GM19023 (cell line): Measurements from ENCODE around the gene SLC9A8.
"Not testable (repeated sequence)": the region's sequence is repeated elsewhere in the genome, so short reads cannot be mapped to it uniquely, and the experiment has no call there.

ENCODE experiments used
- ATAC-seq: cut with Tn5 transposase; IDR thresholded peaks from one replicate; pipeline ENCODE4 v1.9.1; 2021; ENCODE audit warnings: mild to moderate bottlenecking, moderate library complexity; ENCODE audit not compliant: unreplicated experiment

SLC9A8 gene

DNA sequence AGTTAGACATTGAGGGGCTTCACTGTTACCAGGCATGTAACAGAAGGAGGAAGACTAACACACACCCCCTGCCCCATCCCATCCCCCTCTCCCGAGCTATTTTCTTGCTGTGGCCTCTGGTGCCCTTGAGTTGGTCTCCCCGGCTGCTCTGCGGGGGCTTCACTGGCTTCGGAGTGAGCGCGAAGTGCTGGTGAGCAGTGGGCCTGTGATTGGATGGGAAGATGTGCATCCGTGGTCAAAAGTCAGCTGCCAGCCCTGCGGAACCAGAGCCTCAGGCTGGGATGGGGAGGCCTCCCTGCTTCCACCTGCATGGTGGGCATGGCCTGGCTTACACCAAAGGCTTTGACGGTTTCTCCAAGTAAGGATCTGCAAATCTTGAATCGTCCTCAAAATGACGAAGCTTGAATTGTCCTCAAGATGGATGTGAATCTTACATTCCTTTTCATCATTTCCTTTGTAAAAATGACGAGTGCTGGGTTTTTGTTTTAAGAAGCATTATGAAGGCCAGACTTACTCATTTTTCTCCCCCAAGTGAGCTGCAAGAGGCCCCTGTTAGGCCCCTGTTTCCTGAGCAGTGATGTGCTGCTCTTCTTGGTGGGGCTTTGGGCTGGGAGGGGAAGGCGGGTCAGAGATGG, 79.0 kb downstream of the SLC9A8 start:
- ATAC-seq = no peak

DNA sequence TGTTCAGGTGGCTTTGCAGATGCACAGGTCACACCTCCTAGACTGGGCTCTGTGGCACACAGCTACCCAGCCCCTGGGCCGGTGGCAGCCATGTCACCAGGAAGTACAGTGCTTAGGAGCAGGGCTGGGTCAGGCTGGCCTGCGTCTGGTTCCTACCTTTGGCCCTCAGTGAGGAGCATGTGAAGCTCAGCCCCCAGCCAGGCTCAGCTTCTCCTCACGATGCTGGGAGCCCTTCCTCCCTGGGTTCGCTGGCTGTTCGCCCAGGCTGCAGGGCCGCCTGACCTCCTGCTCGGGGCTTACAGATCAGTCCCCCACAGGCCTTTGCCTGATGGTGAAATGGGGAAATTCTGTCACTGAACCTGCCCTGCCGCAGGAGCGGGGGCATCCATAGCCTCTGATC, 79.6 kb downstream of the SLC9A8 start:
- ATAC-seq = no peak

DNA sequence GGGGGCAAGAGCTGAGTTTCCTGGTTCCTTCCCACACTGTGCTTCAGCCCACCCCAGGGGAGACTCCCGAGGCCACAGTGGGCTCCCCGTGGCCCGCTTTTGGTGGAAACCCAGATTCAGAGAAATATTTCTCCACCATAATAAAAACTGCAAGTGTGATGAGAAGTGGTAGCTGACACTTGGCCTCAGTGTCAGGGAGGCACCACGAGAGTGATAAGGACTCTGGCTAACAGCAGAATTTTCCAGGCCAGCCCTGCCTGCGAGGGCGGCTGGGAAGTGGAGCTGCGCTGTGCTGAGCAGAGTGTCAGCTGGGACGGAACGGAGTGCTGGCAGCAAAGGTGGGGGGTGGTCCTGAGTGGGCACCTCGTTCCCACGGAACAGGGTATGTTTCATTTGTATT, 80.2 kb downstream of the SLC9A8 start:
- ATAC-seq = no peak

DNA sequence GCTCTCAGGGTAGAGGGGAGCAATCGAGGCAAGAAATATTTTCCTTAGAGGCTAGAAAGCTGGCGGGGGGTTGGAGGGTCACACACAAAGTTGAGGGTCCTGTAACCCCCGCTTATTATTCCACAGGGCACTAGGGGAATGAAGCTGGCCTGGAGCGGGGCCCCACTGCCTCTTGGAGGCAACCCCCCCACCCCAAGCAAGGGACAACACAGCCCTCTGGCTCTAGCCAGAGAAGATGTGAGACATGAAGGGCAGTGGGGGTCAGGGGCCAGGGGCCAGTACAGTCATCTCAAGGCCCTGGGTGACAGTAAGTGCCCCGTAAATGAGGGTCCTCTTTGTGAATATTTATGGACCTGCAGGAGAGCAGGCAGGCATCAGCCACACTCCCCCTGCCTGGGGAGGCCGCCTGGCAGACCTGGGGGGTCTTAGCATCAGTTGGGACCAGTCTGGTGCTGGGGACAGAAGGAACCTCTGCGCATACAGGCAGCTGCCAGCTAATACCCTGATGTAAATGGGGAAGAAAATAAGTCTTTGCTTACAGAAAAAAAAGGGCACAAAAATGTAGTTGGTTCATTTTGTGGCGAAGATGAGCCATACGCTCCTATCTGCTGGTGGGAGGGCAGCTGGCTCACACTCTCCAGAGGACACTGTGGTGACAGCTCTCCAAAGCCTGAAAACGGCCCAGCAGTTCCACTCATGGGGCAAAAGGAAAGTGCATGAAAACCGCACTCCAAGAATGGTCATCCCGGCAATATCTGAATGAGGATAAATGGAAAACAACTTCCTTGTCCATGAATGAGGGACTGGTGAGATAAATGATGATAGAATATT, 80.8 kb downstream of the SLC9A8 start:
- no peak for ATAC-seq

DNA sequence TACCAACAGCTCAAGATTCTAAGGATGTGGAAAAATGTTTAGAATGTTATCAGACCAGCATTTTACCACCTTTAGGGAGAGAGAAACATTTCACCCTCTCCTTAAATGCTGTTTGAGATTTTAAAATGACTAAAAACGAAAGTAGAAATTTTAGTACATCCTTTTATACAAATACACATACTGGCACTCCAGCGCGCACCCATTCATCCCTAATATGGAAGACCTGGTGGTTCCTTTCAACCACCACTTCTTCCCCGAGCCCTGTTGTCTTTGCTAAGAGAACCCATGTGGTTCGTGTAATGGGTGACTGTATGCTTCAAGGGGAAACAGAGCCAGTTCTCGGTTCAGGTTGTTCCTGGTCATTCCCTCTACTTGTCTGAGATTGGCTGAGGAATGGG, 81.4 kb downstream of the SLC9A8 start:
- no peak for ATAC-seq

DNA sequence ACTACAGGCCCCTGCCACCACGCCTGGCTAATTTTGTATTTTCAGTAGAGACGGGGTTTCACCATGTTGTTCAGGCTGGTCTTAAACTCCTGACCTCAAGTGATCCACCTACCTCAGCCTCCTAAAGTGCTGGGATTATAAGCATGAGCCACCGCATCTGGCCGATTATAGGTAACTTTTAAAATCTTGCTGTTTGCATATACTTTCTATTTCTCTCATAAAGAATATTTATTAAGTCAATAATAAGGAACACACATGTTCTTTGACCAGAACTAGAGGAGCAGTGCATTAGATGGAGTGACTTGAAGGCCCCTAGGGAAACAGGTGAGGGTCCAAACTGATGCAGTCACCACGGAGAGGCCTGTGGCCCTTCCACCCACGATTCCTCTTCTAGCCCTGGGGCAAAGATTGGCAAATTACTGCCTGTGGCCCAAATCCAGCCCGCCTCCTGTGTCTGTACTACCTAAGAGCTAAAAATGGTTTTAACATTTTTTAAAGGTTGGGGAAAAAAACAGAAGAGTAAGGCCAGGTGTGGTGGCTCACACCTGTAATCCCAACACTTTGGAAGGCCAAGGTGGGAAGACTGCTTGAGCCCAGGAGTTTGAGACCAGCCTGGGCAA, 83.0 kb downstream of the SLC9A8 start:
- not testable (repeated sequence) for ATAC-seq

DNA sequence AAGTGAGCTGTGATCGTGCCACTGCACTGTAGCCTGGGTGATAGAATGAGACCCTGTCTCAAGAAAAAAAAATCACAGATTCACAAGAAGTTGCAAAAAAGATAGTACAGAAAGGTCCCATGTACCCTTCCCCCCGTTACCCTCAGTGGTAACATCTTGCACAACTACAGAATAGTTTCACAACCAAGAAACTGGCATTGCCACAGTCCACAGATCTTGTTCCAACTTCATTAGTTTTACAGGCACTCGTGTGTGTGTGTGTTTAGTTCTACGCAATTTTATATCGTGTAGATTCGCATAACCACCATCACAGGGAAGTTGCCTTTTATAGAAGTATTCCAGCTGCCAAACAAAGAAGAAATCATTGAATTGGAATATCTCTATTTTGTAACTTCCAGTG, 83.6 kb downstream of the SLC9A8 start:
- no peak for ATAC-seq

DNA sequence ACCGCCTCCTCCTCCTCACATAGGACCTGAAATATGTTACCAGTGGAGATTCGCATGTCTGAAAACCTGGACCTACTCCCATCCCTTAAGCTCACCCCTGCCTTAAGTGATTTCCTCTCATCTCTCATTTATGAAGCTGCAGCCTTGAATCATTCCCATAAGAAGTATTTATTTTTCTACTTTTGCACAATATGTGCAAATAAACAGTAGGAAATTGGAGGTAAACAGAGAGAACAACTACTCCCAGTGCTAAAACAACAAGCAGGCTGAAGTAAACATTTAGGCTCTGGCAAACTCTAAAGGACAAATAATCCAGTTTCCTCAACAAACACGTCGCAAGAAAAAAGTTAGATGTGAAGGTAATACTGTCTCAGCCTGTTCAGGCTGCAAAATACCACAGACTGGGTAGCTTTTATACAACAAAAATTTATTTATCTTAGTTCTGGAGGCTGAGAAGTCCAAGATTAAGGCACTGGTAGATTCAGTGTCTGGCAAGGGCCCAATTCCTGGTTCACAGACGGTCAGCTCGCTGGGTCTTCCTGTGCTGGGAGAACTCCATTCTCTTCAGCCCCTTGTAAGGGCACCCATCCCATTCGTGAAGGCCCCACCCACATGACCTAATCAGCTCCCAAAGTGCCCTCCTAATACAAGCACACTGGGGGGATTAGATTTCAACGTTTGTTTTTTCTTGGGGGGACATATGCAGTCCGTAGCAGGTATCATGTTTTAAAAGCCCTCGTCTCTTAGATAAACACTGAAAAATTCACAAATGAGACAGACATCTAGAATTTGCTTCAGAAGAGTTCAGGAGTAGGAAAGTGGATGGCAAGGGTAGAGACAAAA, 87.1 kb downstream of the SLC9A8 start:
- ATAC-seq = no peak

DNA sequence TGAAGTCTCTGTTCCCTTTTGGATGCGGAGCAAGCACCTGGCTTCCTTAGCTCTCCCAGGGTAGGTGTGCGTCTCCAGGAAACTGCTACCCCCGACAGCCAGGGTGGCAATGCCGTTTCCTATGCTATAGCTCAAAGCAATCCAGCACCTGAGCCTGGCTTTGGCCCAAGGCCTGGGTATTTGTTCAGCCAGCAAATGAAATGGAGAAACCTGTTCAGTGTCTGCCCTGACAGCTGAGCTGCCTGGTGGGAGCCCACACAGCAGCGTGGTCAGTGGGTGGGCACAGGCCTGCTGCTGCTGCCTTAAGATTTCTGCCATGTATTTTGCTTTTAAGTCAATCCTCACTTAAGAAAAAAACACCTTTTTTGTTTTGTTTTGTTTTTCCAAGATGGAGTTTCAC, 89.0 kb downstream of the SLC9A8 start:
- ATAC-seq = no peak

DNA sequence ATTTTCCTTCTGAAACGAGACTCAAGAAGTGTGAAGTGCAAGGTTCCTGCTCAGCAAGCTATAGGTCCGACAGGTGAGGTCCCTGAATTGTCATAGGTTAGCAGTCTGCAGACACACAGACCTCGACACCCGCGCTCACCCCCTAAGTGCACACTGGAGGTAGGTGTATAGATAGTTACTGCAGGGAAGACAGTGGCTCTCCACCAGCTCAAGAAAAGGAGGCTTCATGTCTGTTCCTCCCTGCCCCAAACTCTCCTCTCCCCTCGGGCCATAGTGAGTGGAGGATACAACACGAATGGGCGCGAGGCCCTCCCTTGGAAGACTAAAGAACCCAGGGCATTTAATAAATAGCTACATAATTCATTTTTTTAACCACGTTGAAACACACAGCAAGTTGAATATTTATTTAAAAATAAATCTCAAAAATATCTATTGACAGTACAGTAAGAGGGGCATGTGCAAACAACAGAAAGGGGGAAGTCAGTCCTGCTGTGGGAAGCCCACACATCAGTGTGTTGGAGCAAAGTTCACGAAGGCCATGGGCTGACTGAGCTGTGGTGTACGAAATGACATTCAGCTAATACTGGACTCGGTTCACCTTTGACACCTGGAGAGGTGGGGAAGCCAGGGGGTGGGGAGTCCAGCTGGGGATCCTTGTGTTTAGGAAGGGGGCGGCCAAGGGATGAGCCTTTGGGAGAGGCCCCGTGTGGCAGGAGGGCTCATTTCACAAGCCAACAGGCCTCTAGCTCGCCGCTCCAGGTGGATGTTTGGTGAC, 92.0 kb downstream of the SLC9A8 start:
- no peak for ATAC-seq

DNA sequence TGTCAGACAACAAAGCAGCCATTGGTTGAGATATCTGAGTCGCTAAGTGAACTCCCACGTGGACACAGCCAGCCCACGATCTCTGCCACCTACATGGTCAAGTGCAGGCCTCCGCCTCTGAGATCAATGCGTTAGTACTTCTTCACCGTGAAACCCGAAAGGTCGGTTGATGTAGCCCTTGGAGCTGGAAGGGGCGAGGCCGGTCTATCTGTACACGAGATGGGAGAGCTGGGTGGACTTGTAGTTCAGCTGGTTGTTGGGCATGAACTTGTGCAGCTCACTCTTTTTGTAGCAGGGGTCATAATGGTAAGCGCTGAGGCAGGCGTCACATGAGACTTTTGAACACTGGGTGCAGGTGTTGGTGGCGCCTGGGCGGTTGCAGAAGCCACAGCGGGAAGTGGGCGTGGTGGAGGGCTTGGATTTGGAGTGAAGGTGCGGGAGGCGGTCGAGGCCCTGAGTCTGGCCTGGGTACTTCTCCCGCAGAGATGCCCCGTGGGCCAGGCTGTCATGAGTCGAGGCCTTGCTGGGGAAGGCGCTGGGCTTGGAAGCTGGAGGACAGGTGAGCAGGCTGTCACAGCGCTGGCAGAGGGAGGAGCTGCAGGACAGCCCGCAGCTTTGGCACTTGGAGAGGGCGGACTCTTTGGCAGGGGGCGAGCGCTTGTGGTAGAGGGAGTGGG, 92.9 kb downstream of the SLC9A8 start:
- ATAC-seq = no peak

DNA sequence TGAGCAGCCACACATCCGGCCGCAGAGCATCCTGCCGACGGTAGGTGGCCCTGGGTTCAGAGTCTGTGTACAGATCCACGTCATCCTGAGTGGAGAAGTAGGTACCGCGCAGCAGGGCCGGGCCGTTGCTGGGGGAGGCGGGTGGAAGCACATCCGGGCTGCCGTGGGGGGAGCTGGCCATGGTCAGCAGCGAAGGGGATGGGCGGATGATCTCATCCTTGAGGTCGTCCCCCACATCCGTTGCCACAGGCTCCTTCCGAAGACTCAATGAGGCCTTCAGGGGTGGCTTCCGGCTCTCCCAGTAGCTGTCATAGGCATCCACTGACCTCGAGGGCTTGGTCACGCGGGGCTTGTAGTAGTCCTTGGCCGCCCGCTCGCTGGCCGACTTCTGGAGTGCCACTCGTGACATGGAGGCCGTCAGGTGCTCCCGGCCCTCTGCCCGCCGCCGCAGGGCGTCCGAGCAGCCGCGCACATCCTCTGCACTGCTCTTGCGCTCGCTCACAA, 93.5 kb downstream of the SLC9A8 start:
- ATAC-seq = no peak

DNA sequence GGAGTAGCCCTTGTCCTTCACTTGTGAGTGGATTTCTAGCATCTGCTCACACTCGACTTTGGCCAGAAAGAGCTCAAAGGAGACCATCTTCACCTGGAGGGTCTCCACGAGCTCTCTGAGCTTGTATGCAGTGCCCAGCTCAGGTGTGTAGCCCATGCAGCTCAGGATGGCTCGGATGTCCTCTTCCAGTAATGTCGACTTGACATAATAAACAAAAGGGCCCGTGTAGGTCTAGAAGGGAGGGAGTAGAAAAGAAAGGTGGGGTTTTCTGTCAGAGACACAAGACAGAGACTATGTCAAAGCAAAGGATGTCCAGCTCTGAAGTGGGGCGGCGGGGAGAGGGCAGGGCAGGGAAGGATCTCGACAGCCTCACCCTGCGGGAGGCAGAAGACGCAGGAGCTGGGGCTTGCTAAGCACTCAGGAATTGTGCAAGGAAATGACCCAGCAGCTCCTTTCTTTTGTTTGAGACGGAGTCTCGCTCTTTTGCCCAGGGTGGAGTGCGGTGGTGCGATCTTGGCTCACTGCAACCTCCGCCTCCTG, 94.1 kb downstream of the SLC9A8 start:
- no peak for ATAC-seq

DNA sequence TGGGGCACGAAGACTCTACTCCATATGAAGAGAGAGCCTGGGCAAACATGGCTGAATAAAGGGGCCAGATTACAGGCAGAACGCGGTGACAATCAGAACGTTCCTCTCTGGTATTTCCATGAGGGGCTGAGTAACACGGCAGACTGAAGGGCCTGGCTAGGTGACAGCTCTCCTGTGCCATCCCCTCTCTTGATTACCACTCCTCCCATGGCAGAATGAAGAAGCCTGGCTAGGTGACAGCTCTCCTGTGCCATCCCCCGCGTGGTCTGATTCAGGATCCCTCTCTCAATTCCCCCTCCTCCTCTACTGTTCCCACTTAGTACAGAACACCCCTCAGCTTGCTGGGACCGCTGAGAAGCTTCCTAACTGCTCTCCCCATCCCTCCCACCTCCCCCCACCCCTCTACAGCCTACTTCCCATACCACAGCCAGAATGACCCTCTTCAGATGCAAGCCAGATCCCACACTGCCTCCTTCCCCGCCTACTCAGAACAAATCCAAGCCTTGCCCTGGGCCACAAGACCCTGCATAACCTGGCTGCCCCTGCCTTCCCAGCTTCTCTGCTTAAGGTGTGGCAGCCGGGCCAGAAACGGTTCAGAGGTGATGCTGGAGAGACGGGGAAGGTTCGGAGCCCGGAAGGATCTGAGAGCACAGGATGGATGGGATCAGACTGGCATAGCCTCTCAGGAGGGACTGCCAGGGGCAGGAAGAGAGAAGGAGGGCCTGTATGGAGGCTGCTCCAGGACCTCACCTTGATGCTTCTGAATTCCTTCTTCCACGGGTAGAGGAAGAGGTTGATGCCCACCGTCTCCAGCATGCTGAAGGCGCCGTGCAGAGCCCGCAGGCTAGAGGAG, 95.0 kb downstream of the SLC9A8 start:
- no peak for ATAC-seq

DNA sequence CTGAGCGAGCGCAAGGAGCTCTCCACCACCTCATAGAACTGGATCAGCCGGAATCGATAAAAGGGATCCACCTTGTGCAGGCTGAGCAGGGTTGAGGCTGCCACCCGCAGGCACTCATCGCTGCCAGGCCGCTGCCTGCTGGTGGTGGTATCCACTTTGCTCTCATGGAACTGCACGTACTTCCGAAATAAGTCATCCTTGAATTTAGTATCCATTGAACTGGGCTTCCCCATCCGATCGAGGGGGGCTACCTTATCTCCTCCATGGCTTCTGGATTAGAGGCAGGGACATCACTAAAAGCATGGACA, 95.6 kb downstream of the SLC9A8 start:
- ATAC-seq = no peak

DNA sequence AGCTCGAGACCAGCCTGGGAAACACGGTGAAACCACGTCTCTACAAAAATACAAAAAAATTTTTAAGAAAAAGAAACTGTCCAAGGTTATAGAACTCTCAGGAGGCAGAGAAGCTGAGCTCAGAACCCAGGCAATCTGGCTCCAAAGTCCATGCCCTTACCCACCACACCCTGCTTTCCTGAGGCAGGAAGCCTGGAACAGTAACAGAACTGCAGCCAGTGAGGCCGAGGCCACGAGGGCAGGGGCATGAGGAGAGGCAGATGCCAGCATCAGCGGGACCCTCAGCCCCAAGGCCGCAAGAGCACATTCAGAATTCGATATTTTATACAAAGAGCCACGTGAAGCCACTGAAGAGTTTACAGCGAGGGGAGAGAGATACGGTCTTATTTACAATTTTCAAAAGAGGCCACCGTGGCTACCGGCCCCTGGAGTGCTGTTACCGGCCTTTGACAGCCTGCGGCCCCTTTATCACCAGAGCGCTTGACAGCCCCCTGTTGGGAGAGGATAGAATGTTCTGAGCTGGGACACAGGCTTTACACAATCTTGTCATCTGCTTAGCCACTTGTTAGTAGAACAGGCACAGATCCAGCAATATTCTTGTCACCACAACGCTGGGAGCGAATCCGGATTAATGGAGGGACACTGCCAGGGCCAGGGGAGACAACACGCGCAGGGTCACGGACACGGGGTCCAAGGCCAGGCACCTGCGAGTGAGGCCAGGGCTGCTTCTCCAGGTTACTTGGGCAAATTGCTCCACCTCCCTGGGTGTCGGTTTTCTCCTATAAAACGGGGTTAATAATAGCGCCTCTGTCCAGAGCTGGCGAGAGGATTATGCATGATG, 97.1 kb downstream of the SLC9A8 start:
- no peak for ATAC-seq

DNA sequence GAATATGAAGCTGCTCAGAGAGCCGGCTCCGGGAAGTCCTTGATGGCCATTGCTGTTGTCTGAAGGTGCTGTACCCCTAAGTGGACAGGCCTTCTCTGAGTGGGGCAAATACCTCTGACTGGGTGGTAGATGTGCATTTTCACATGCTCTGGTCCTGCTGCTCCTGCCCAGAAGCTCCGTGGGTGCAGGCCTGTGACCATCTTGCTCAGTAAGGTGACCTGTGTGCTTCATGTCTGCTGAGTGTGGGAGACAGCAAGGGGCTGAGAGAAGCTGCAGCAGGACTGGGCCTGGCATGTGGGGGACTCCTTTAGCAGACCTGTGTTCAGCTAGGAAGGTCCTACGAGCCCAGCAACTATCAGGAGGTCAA, 97.7 kb downstream of the SLC9A8 start:
- ATAC-seq = no peak
